GM12878 (cell line): ENCODE results near the gene SPATC1L. TPM values are rescaled to one million over a fixed set of nuclear protein-coding genes. Genes with fewer than 3 reads are reported as not detected.

Experiments
- ATAC-seq: fragments of 200-7000 bp; cut with Tn5 transposase; 3 replicates; pipeline ENCODE4 v1.9.1; 2020; ENCODE audit warnings: mild to moderate bottlenecking, moderate library complexity
- BruUV-seq: library from RNA; stranded (reverse); fragments of 400-500 nt; replicated peaks from 2 replicates; lab custom pipeline; 2021; lab: Mats Ljungman, UMichigan
- CTCF ChIA-PET: fragments of 300-600 bp; sonication (Branson Sonifier 250); formaldehyde crosslinking; extraction: SDS; loops from one replicate; lab custom pipeline; 2021; ENCODE audit warnings: inconsistent platforms; lab: Yijun Ruan, JAX
- POLR2A ChIA-PET: fragments of 350-600 bp; formaldehyde crosslinking; extraction: SDS; loops from one replicate; lab custom pipeline; 2021; ENCODE audit warnings: inconsistent platforms; lab: Charles Lee
- RAD21 ChIA-PET: fragments of 300-600 bp; sonication (Branson Sonifier 250); formaldehyde crosslinking; loops from one replicate; lab custom pipeline; 2023; ENCODE audit warnings: antibody characterized with exemption; ENCODE audit not compliant: unreplicated experiment; lab: Charles Lee
- SMC1A ChIA-PET: fragments of 300-600 bp; sonication (Branson Sonifier 250); formaldehyde crosslinking; loops from one replicate; lab custom pipeline; 2023; ENCODE audit not compliant: unreplicated experiment, uncharacterized antibody; lab: Charles Lee
- DNase-seq: peaks from one replicate; pipeline ENCODE4 v3.0.0-alpha.2; 2011; ENCODE audit warnings: low read depth, low spot score
- FAIRE-seq: peaks from 3 replicates; lab custom pipeline; 2011; peaks lifted over from hg19 to GRCh38; lab: Jason Lieb, UNC
- H2AFZ ChIP-seq: 2 replicates; pipeline ENCODE4 v1.6.0; 2011; ENCODE audit warnings: low read depth, low read length, control low read depth; ENCODE audit not compliant: control insufficient read depth
- H3K27ac ChIP-seq: 2 replicates; pipeline ENCODE4 v1.5.1; 2011; ENCODE audit warnings: control low read depth; ENCODE audit not compliant: control insufficient read depth, insufficient read depth
- H3K27me3 ChIP-seq, 2 experiments: replicated peaks in 1 of 2; 2 replicates each; pipeline versions ENCODE4 v1.6.0 to v1.6.1; 2011; ENCODE audit warnings: low read length in 1 of 2; ENCODE audit not compliant: control insufficient read depth in 2 of 2, insufficient read depth in 2 of 2
- H3K36me3 ChIP-seq, 2 experiments: 2 replicates each; pipeline ENCODE4 v1.5.1; 2011; ENCODE audit warnings: low read length in 1 of 2; ENCODE audit not compliant: control insufficient read depth in 2 of 2, insufficient read depth in 2 of 2
- H3K4me1 ChIP-seq: 2 replicates; pipeline ENCODE4 v1.6.1; 2011; ENCODE audit warnings: mild to moderate bottlenecking, low read length, moderate library complexity, mixed read lengths; ENCODE audit not compliant: control insufficient read depth, insufficient read depth
- H3K4me2 ChIP-seq: 2 replicates; pipeline ENCODE4 v1.6.0; 2011; ENCODE audit warnings: control low read depth; ENCODE audit not compliant: control insufficient read depth, insufficient read depth
- H3K4me3 ChIP-seq: fragments of 200-600 bp; sonication (generic); 2 replicates; pipeline ENCODE4 v1.5.1; 2016
- H3K79me2 ChIP-seq: 2 replicates; pipeline ENCODE4 v1.6.0; 2011; ENCODE audit warnings: low read length; ENCODE audit not compliant: control insufficient read depth, insufficient read depth
- H3K9ac ChIP-seq: 2 replicates; pipeline ENCODE4 v1.8.0; 2011; ENCODE audit warnings: low read length, control low read depth, mixed read lengths; ENCODE audit not compliant: control insufficient read depth, insufficient read depth
- H3K9me3 ChIP-seq: replicated peaks from 3 replicates; pipeline ENCODE4 v1.5.1; 2011; ENCODE audit warnings: mild to moderate bottlenecking, low read length; ENCODE audit not compliant: control insufficient read depth, insufficient read depth
- H4K20me1 ChIP-seq: 2 replicates; pipeline ENCODE4 v1.6.0; 2011; ENCODE audit not compliant: control insufficient read depth, insufficient read depth
- ASH2L ChIP-seq: fragments of 300-600, 200-600 bp; sonication (generic); IDR thresholded peaks from 2 replicates; pipeline ENCODE4 v1.6.1; 2017; ENCODE audit warnings: low read depth, mild to moderate bottlenecking, borderline replicate concordance
- CBFB ChIP-seq: IDR thresholded peaks from 2 replicates; pipeline ENCODE4 v1.6.1; 2016; ENCODE audit warnings: antibody characterized with exemption, low read depth
- JUND ChIP-seq: IDR thresholded peaks from 2 replicates; pipeline ENCODE4 v1.6.1; 2012; ENCODE audit warnings: low read depth, mild to moderate bottlenecking, low read length, improper control_type of control experiment, moderate library complexity
- KLF5 ChIP-seq: fragments of 450-650 bp; IDR thresholded peaks from 2 replicates; pipeline ENCODE4 v1.6.1; 2014; ENCODE audit warnings: mild to moderate bottlenecking; ENCODE audit not compliant: partially characterized antibody
- MEF2A ChIP-seq: IDR thresholded peaks from 2 replicates; pipeline ENCODE4 v1.6.1; 2011; ENCODE audit warnings: low read depth, mild to moderate bottlenecking, low read length, moderate library complexity; ENCODE audit not compliant: insufficient read depth
- SIN3A ChIP-seq: IDR thresholded peaks from 2 replicates; pipeline ENCODE4 v1.6.1; 2012; ENCODE audit warnings: low read depth, low read length, improper control_type of control experiment
- SMAD5 ChIP-seq: IDR thresholded peaks from 2 replicates; pipeline ENCODE4 v1.6.1; 2016; ENCODE audit warnings: antibody characterized with exemption, low read depth
- SRF ChIP-seq, 2 experiments: IDR thresholded peaks; 2 replicates each; pipeline ENCODE4 v1.6.1; 2011; ENCODE audit warnings: low read depth in 2 of 2, low read length in 2 of 2, mild to moderate bottlenecking in 1 of 2, moderate library complexity in 1 of 2
- TCF3 ChIP-seq: IDR thresholded peaks from 2 replicates; pipeline ENCODE4 v1.6.1; 2012; ENCODE audit warnings: low read depth, mild to moderate bottlenecking, low read length, borderline replicate concordance; ENCODE audit not compliant: insufficient read depth
- ZNF622 ChIP-seq: fragments of 450-650 bp; IDR thresholded peaks from 2 replicates; pipeline ENCODE4 v1.6.1; 2017; ENCODE audit warnings: mild to moderate bottlenecking, inconsistent platforms
- ZSCAN29 ChIP-seq: fragments of 450-650 bp; IDR thresholded peaks from 2 replicates; pipeline ENCODE4 v1.6.1; 2017; ENCODE audit warnings: mild to moderate bottlenecking, moderate library complexity
- WGBS: methylation state at CpG from one replicate; pipeline ENCODE4 v1.1.6; 2016; ENCODE audit warnings: low lambda C conversion rate; ENCODE audit not compliant: insufficient replicate concordance, insufficient coverage; ENCODE audit errors: missing lambda C conversion rate; 5-methylcytosine and 5-hydroxymethylcytosine counted together
- in situ Hi-C: fragments of 300-500 bp; cut with MboI; formaldehyde crosslinking; loops from 9 replicates; pipeline ENCODE4 v1.14.3; 2018; ENCODE audit warnings: mixed read lengths
- intact Hi-C: fragments of 100-400 bp; cut with micrococcal nuclease; formaldehyde crosslinking; loops from one replicate; pipeline ENCODE4 v1.14.2; 2022; ENCODE audit not compliant: unreplicated experiment
- polyA plus RNA-seq, 11 experiments: library from polyadenylated mRNA; depleted of rRNA in 4 of 11; unstranded in 6 of 11; stranded (reverse) in 5 of 11; fragments of >200 nt; fragmentation: Nextera tagmentation in 4 of 11; fragmentation: Illumina TruSeq in 1 of 11; extraction: Ambion mirVana in 4 of 11; extraction: Trizol in 1 of 11; gene quantifications; 1 replicate in 1 of 11; 2 replicates in 10 of 11; pipeline versions ENCODE4 v1.2.1 to v1.2.3, GENCODE V29; 2011 to 2016; ENCODE audit warnings: inconsistent platforms in 2 of 11, missing spikeins in 2 of 11, low read depth in 1 of 11
- total RNA-seq, 4 experiments: library from RNA; depleted of rRNA in 3 of 4; stranded (reverse); fragments of >200 nt in 3 of 4; fragmentation: Illumina TruSeq in 1 of 4; extraction: Trizol in 1 of 4; gene quantifications; 2 replicates each; pipeline versions ENCODE4 v1.2.1 to v1.2.3, GENCODE V29; 2013 to 2021
- TF ChIP-seq, protein P1 (sequence below): IDR thresholded peaks from 2 replicates; pipeline ENCODE4 v1.6.1; 2012; ENCODE audit warnings: low read depth, low read length, improper control_type of control experiment

SPATC1L gene
- total and polyA plus RNA-seq, 10 of the 15 experiments (the other 5 are each of a cell fraction or from before 2014, with no cell fraction given): 1.4 to 16.0 (median 7.0) TPM; not detected in 2

DNA sequence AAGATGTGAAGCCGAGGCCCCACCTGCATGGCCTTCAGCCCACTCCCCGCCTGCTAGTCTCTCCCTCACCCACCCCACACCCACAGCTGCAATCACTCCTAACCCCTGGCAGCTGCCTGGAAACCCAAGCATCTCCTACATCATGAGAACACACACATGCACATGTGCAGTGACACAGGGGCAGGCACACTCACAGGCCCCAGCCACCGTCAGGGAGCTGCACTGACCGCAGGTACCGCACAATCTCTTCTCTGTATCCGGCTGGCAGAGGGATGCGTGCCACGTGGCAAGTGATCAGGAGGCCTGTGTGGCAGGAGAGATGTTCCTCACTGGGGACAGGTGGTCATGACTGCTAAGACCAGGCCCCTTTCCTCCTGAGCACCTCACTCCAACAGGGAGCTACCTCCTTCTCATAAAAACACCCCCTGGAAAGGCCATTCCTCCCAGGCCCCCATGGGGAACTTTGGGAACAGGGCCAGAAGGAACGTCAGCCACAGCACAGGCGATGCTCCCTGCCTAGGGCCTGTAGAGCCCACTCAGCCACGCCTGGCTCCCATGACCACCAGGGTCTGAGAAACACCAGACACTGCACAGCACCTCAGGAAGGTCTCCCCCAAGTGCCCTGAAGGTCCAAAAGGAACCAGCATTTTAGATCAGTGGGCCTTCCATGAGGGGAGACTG lies 38.3 kb upstream of the SPATC1L start:
- in situ Hi-C loops (no loop called here), intact Hi-C loops (no loop called here)
- H3K27ac ChIP-seq: no peak overlapping the region
- FAIRE-seq: no peak
- H3K4me1 ChIP-seq: peaks cover 7% of the 10 kb centered on the region
- no peak overlapping the region for H3K9ac ChIP-seq
- no TSS peak for BruUV-seq
- H3K27me3 ChIP-seq: no peaks in the 10 kb centered on the region
- no peak for DNase-seq
- peaks cover 27% of the 10 kb centered on the region for H3K79me2 ChIP-seq
- no peak for ATAC-seq
- H2AFZ ChIP-seq: no peak overlapping the region
- ChIA-PET CTCF (no interaction called here), RAD21 (no interaction called here), SMC1A (no interaction called here), POLR2A (no interaction called here)
- WGBS: 88% methylated on average over 11 of the region's 11 CpGs
- no peaks in the 10 kb centered on the region for H4K20me1 ChIP-seq
- TF ChIP-seq CBFB (no peak), TCF3 (no peak), MEF2A (no peak), ZSCAN29 (no peak), SRF (IDR thresholded peaks at IDR 0.05; ENCODE audit: low read depth in 2 of 2, low read length in 2 of 2) (no peak)
- peaks cover 5 to 8% of the 10 kb centered on the region in 2 experiments; a peak in 3 of 4 replicates for H3K36me3 ChIP-seq
- no peak overlapping the region for H3K4me3 ChIP-seq
- no peaks in the 10 kb centered on the region for H3K9me3 ChIP-seq
- no peak overlapping the region for H3K4me2 ChIP-seq

DNA sequence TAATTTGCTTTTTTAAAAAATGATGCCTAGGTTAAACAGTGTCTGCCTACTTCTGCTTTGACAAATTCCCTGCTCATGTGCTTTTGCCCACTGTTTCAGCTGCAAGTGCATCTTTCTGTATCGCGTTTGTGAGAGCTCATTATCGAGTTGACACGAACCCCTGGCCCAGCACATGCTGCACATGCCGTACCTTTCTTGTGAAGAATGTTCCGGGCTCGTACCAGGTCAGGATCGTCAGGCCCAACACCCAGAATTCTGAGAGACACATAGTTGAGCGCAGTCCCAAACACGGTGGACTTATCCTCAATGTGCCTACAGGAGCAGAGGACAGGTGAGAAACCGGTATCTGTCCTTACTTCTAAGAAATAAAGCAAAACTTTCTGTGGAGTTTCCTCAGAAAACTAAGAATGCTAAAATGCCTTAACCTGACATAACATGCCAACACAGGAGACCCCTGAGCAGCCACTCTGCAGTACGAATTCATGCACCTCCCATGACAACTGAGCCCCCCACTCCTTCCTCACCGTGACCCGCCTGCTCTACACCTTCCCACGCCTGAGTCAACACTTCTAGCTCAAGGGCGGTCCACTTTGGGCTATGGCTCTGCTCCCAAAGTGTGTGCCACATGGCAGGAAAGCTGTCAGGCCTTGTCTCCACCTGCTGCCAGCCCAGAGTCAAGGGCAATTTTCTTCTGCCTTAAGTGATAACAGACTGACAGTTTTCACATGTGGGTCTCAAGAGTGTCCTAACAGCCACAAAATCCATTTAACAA lies 37.6 kb upstream of the SPATC1L start:
- in situ Hi-C loops (no loop called here), intact Hi-C loops (no loop called here)
- Histone ChIP-seq H3K36me3 (peaks cover 6 to 8% of the 10 kb centered on the region in 2 experiments; a peak in 3 of 4 replicates), H3K27ac (no peak overlapping the region), H3K4me1 (peaks cover 10% of the 10 kb centered on the region), H3K4me3 (no peak overlapping the region), H2AFZ (no peak overlapping the region), H3K79me2 (peaks cover 19% of the 10 kb centered on the region), H4K20me1 (no peaks in the 10 kb centered on the region), H3K27me3 (no peaks in the 10 kb centered on the region), H3K4me2 (no peak overlapping the region), H3K9me3 (no peaks in the 10 kb centered on the region), H3K9ac (no peak overlapping the region)
- ChIA-PET SMC1A (no interaction called here), CTCF (no interaction called here), POLR2A (no interaction called here), RAD21 (no interaction called here)
- WGBS: 78% methylated on average over 15 of the region's 16 CpGs
- no peak for FAIRE-seq
- no TSS peak for BruUV-seq
- ATAC-seq: no peak
- DNase-seq: no peak
- no peak for TF ChIP-seq SMAD5
- TF ChIP-seq ZNF622: no peak
- TF ChIP-seq KLF5: no peak
- TF ChIP-seq, protein P1, sequence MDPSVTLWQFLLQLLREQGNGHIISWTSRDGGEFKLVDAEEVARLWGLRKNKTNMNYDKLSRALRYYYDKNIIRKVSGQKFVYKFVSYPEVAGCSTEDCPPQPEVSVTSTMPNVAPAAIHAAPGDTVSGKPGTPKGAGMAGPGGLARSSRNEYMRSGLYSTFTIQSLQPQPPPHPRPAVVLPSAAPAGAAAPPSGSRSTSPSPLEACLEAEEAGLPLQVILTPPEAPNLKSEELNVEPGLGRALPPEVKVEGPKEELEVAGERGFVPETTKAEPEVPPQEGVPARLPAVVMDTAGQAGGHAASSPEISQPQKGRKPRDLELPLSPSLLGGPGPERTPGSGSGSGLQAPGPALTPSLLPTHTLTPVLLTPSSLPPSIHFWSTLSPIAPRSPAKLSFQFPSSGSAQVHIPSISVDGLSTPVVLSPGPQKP: no peak
- no peak for TF ChIP-seq SIN3A
- TF ChIP-seq ASH2L: no peak
- TF ChIP-seq SRF (IDR thresholded peaks at IDR 0.05; ENCODE audit: low read depth in 2 of 2, low read length in 2 of 2): no peak
- no peak for TF ChIP-seq JUND
